Measurements from ENCODE around the gene SCFD2. TPM values are rescaled to one million over a fixed set of nuclear protein-coding genes. Genes with fewer than 3 reads are reported as not detected.

The SCFD2 gene
- total RNA-seq, 2 donors from 2014 or later, result 16.8 to 30.5 TPM

GRCh38 chr4:52964561-52965101 lies 401.2 kb downstream of the SCFD2 start:
- ATAC-seq (replicated peaks), result no peak

DNA sequence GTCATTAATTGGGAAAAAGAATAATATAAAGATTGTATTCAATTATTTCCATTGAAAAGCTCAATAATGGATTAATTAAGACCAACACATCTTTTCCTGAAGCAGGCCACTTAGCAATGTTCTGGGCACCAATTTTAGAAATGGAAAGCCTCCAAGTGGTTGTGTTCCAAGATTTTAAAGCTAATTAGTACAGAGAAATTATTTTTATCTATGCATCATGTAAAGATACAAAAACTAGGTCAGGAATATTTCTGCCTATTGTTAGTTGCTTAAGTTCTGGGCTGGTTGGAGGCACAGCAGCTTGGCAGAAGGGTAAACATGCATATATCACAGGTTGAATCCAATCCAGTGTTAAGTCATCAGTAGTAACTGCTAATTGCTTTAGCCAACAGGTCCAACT lies 401.9 kb downstream of the SCFD2 start:
- Mint-ChIP-seq H3K27me3 (no peaks in the 10 kb centered on the region), H3K9me3 (peaks cover 1% of the 10 kb centered on the region), H3K4me1 (no peaks in the 10 kb centered on the region), H3K27ac (no peak overlapping the region), H3K4me3 (no peak overlapping the region), H3K36me3 (ENCODE audit: low read depth) (no peaks in the 10 kb centered on the region)
- ATAC-seq (replicated peaks), result no peak

More at GRCh38 chr4:52964561-52965101, 401.2 kb downstream of the SCFD2 start:
- no peaks in the 10 kb centered on the region for H3K36me3 Mint-ChIP-seq (ENCODE audit: low read depth)
- H3K4me1 Mint-ChIP-seq, result no peaks in the 10 kb centered on the region
- H3K27me3 Mint-ChIP-seq, result no peaks in the 10 kb centered on the region
- no peak overlapping the region for H3K4me3 Mint-ChIP-seq
- no peak overlapping the region for H3K27ac Mint-ChIP-seq
- H3K9me3 Mint-ChIP-seq, result peaks cover 7% of the 10 kb centered on the region

GRCh38 chr4:52962721-52963120 lies 403.1 kb downstream of the SCFD2 start:
- ATAC-seq (replicated peaks), result no peak
- Mint-ChIP-seq H3K36me3 (ENCODE audit: low read depth) (no peaks in the 10 kb centered on the region), H3K4me1 (no peaks in the 10 kb centered on the region), H3K4me3 (no peak overlapping the region), H3K9me3 (no peaks in the 10 kb centered on the region), H3K27ac (no peak overlapping the region), H3K27me3 (no peaks in the 10 kb centered on the region)

DNA sequence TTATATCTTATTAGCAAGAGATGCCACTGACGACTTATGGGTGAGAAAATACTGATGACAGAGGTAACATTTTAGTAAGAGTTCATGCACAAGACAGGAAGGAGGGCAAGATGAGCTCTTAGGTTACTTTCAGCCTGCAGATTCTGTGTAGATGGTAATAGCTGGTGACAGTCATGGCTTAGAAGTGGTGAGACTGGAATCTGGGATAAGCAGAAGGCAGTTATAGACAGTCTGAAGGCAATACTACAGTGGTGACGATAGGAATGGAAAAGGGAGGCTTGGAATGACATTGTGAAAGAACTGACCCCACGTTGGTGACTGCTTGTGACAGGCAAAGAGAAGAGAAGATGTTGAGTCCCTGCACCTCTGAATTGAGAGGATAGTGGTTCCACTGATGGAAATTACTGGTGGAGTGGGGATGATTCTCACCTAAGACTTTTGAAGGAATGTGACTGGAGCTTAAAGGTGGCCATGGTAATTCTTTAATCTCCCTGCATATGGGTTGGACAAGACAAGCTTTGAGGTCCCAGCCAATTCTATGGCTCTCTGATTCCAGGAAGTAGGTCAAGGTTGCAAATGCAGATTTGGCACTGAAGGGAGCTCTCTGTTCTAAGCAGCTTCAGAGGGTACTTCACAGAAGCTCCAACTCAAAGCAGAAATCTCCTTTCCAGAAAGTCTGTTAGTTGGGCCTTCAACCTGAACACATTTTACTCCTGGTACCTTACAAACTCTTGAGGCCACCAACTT lies 404.0 kb downstream of the SCFD2 start:
- H3K4me3 Mint-ChIP-seq, result no peak overlapping the region
- H3K36me3 Mint-ChIP-seq (ENCODE audit: low read depth), result no peaks in the 10 kb centered on the region
- H3K4me1 Mint-ChIP-seq, result no peaks in the 10 kb centered on the region
- ATAC-seq (replicated peaks), result no peak
- no peak overlapping the region for H3K27ac Mint-ChIP-seq
- no peaks in the 10 kb centered on the region for H3K9me3 Mint-ChIP-seq
- H3K27me3 Mint-ChIP-seq, result no peaks in the 10 kb centered on the region

GRCh38 chr4:52959541-52959940 lies 406.3 kb downstream of the SCFD2 start:
- Mint-ChIP-seq H3K4me1 (no peaks in the 10 kb centered on the region), H3K36me3 (ENCODE audit: low read depth) (no peaks in the 10 kb centered on the region), H3K27ac (no peak overlapping the region), H3K27me3 (no peaks in the 10 kb centered on the region), H3K4me3 (no peak overlapping the region), H3K9me3 (no peaks in the 10 kb centered on the region)
- no peak for ATAC-seq (replicated peaks)

- Mint-ChIP-seq H3K36me3 (ENCODE audit: low read depth) (no peaks in the 10 kb centered on the region), H3K27me3 (no peaks in the 10 kb centered on the region), H3K9me3 (no peaks in the 10 kb centered on the region), H3K27ac (no peak overlapping the region), H3K4me1 (no peaks in the 10 kb centered on the region), H3K4me3 (no peak overlapping the region)
- no peak for ATAC-seq (replicated peaks)
Measured at GRCh38 chr4:52957835-52958631, 407.8 kb downstream of the SCFD2 start.

DNA sequence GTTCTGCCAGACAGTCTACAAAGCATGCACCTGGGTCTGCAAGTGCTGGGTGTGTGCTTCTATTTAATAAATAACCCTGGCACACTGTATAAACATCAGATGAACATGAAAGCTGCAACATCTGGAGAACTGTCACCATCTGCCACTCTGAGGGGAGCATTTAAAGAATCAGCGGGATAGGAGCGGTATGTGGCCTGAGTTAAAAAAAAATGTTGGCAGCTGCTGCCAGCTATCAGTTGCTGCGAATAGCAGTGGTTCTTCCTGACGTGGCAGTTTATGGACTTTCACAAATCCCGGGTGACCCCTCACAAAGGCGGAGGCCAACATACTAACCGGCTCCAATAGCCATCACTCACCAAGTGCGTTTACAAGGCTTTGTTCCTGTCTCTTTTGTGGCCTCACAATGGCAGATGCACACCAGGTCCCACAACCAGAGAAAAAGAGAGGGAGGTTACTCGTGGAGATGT lies 408.6 kb downstream of the SCFD2 start:
- ATAC-seq (replicated peaks), result no peak
- H3K36me3 Mint-ChIP-seq (ENCODE audit: low read depth), result no peaks in the 10 kb centered on the region
- H3K27me3 Mint-ChIP-seq, result no peaks in the 10 kb centered on the region
- H3K4me3 Mint-ChIP-seq, result no peak overlapping the region
- no peaks in the 10 kb centered on the region for H3K4me1 Mint-ChIP-seq
- H3K27ac Mint-ChIP-seq, result no peak overlapping the region
- no peaks in the 10 kb centered on the region for H3K9me3 Mint-ChIP-seq

DNA sequence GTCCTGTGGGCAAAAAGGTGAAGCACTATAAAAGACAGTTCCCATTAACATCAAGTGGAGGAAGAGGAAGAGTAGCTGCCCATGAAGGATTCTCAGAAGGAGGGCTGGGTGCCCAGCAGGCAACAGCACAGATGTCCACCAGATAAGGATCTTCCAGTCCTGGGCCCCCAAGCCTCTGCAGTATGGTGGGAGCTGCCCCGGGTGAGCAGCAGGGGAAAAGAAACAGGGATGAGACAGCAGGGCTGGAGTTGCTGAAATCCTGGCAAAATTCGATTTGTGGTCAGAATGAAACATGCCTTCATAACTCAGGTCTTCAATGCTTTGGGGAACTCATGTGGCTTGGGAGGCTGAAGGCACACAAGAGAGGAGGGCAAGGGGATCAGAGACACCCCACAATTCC lies 409.2 kb downstream of the SCFD2 start:
- Mint-ChIP-seq H3K4me1 (no peaks in the 10 kb centered on the region), H3K27ac (no peak overlapping the region), H3K27me3 (no peaks in the 10 kb centered on the region), H3K9me3 (no peaks in the 10 kb centered on the region), H3K4me3 (no peak overlapping the region), H3K36me3 (ENCODE audit: low read depth) (no peaks in the 10 kb centered on the region)
- ATAC-seq (replicated peaks), result no peak

GRCh38 chr4:52954560-52955170 lies 411.2 kb downstream of the SCFD2 start:
- no peaks in the 10 kb centered on the region for H3K27me3 Mint-ChIP-seq
- no peaks in the 10 kb centered on the region for H3K4me1 Mint-ChIP-seq
- peaks cover 6% of the 10 kb centered on the region for H3K36me3 Mint-ChIP-seq (ENCODE audit: low read depth)
- ATAC-seq (replicated peaks), result no peak
- no peaks in the 10 kb centered on the region for H3K9me3 Mint-ChIP-seq
- no peak overlapping the region for H3K4me3 Mint-ChIP-seq
- no peak overlapping the region for H3K27ac Mint-ChIP-seq

- peaks cover 8% of the 10 kb centered on the region for H3K36me3 Mint-ChIP-seq (ENCODE audit: low read depth)
- no peaks in the 10 kb centered on the region for H3K9me3 Mint-ChIP-seq
- no peaks in the 10 kb centered on the region for H3K27me3 Mint-ChIP-seq
- ATAC-seq (replicated peaks), result no peak
- no peaks in the 10 kb centered on the region for H3K4me1 Mint-ChIP-seq
- H3K27ac Mint-ChIP-seq, result no peak overlapping the region
- no peak overlapping the region for H3K4me3 Mint-ChIP-seq
Measured at GRCh38 chr4:52952540-52952939, 413.3 kb downstream of the SCFD2 start.

- no peak for ATAC-seq (replicated peaks)
- Mint-ChIP-seq H3K4me3 (no peak overlapping the region), H3K36me3 (ENCODE audit: low read depth) (peaks cover 8% of the 10 kb centered on the region), H3K27ac (no peak overlapping the region), H3K27me3 (no peaks in the 10 kb centered on the region), H3K4me1 (no peaks in the 10 kb centered on the region), H3K9me3 (no peaks in the 10 kb centered on the region)
Measured at GRCh38 chr4:52951016-52951415, 414.8 kb downstream of the SCFD2 start.

GRCh38 chr4:52950226-52950625 lies 415.6 kb downstream of the SCFD2 start:
- H3K9me3 Mint-ChIP-seq, result no peaks in the 10 kb centered on the region
- peaks cover 8% of the 10 kb centered on the region for H3K36me3 Mint-ChIP-seq (ENCODE audit: low read depth)
- H3K27me3 Mint-ChIP-seq, result no peaks in the 10 kb centered on the region
- H3K4me1 Mint-ChIP-seq, result no peaks in the 10 kb centered on the region
- no peak for ATAC-seq (replicated peaks)
- H3K27ac Mint-ChIP-seq, result no peak overlapping the region
- H3K4me3 Mint-ChIP-seq, result no peak overlapping the region

GRCh38 chr4:52949336-52949735 lies 416.5 kb downstream of the SCFD2 start:
- Mint-ChIP-seq H3K4me1 (no peaks in the 10 kb centered on the region), H3K27ac (no peak overlapping the region), H3K36me3 (ENCODE audit: low read depth) (peaks cover 8% of the 10 kb centered on the region), H3K9me3 (no peaks in the 10 kb centered on the region), H3K4me3 (no peak overlapping the region), H3K27me3 (no peaks in the 10 kb centered on the region)
- ATAC-seq (replicated peaks), result no peak

- Mint-ChIP-seq H3K4me3 (no peak overlapping the region), H3K9me3 (no peaks in the 10 kb centered on the region), H3K36me3 (ENCODE audit: low read depth) (peaks cover 8% of the 10 kb centered on the region), H3K27ac (no peak overlapping the region), H3K4me1 (no peaks in the 10 kb centered on the region), H3K27me3 (no peaks in the 10 kb centered on the region)
- ATAC-seq (replicated peaks), result no peak
Measured at GRCh38 chr4:52948057-52948423, 417.8 kb downstream of the SCFD2 start.
